ENCODE data around the gene HOXD3. TPM values are rescaled to one million over a fixed set of nuclear protein-coding genes. Genes with fewer than 3 reads are reported as not detected.

Gene HOXD3
- total RNA-seq, 4 donors from 2014 or later: 0.56 to 3.1 (median 1.7) TPM; not detected in 1

DNA sequence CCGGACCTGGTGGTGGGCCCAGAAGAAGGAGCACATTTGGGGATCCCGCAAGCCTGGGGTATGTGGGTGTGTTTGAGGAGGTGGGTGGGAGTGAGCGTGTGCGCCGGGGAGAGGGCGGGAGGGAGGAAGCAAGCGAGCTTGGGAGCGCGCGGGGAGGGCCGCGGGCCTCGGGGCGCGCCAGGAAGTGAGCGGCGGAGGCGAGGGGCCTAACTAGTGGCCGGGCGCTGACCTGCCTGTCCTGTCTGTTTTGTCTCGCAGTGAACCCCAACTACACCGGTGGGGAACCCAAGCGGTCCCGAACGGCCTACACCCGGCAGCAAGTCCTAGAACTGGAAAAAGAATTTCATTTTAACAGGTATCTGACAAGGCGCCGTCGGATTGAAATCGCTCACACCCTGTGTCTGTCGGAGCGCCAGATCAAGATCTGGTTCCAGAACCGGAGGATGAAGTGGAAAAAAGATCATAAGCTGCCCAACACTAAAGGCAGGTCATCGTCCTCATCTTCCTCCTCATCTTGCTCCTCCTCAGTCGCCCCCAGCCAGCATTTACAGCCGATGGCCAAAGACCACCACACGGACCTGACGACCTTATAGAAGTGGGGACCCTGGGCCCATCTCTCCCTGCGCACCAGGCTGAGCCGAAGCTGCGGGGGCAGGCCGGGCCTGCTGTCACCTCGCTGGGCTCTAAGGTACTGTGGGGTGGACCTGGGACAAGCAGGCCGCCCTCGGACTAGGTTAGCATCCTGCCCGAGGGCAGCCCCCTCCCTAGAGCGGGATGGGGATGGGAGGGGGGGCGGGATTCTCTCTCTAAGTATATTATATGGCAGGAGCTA, 4.5 kb upstream of the HOXD3 start:
- WGBS, 2 donors: 50 to 54% methylated on average over 48 of the region's 48 CpGs
- TF ChIP-seq, protein P1, sequence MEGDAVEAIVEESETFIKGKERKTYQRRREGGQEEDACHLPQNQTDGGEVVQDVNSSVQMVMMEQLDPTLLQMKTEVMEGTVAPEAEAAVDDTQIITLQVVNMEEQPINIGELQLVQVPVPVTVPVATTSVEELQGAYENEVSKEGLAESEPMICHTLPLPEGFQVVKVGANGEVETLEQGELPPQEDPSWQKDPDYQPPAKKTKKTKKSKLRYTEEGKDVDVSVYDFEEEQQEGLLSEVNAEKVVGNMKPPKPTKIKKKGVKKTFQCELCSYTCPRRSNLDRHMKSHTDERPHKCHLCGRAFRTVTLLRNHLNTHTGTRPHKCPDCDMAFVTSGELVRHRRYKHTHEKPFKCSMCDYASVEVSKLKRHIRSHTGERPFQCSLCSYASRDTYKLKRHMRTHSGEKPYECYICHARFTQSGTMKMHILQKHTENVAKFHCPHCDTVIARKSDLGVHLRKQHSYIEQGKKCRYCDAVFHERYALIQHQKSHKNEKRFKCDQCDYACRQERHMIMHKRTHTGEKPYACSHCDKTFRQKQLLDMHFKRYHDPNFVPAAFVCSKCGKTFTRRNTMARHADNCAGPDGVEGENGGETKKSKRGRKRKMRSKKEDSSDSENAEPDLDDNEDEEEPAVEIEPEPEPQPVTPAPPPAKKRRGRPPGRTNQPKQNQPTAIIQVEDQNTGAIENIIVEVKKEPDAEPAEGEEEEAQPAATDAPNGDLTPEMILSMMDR (IDR thresholded peaks at IDR 0.05): no peak
- TF ChIP-seq POLR2A (IDR thresholded peaks at IDR 0.05): no peak
- peak in 1 of 2 donors; percentile 75 for DNase-seq (ENCODE audit: low spot score in 2 of 2)
- intact Hi-C loops (cut with DNase I; ENCODE audit: low total_unique reads): no loop called here
- H3K4me3 ChIP-seq (ENCODE audit: low read depth, poor library complexity, severe bottlenecking): no peak overlapping the region

DNA sequence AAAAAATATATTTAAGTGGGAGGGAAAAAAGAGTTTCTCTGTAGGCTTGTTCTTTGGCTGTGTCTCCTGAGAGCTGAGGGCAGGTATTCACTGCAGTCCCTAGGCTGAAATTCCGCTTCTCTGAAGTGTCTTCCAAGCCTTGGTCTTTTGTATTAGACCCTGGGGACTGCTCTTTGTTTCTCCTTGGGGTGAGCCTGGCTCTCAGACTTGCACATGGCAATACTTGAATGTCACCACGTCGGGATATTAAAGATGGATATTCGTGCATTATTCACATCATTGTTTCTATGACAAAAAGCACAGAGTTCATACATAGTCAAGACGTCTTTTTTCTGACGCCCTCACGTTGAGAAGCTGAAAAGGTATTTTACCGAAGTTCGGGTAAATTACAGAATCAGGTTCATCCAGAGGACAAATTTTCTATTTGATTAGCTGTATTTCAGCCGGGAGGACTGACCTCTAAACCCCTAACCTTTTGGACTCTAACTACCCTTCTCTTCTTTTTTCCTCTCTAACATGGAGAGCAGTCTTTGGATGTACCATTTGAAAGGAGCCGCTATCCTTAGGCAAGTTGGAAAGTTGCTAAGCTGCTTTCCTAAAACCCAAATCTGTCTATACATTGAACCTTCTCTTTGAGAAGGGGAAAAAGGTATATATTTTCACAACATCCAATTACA, 2.4 kb upstream of the HOXD3 start:
- TF ChIP-seq POLR2A (IDR thresholded peaks at IDR 0.05): no peak
- TF ChIP-seq, protein P1 (IDR thresholded peaks at IDR 0.05): no peak
- 66 to 71% methylated on average over 11 of the region's 11 CpGs for WGBS, 2 donors
- no peak for DNase-seq (ENCODE audit: low spot score in 2 of 2)
- intact Hi-C loops (cut with DNase I; ENCODE audit: low total_unique reads): no loop called here
- H3K4me3 ChIP-seq (ENCODE audit: low read depth, poor library complexity, severe bottlenecking): no peak overlapping the region

DNA sequence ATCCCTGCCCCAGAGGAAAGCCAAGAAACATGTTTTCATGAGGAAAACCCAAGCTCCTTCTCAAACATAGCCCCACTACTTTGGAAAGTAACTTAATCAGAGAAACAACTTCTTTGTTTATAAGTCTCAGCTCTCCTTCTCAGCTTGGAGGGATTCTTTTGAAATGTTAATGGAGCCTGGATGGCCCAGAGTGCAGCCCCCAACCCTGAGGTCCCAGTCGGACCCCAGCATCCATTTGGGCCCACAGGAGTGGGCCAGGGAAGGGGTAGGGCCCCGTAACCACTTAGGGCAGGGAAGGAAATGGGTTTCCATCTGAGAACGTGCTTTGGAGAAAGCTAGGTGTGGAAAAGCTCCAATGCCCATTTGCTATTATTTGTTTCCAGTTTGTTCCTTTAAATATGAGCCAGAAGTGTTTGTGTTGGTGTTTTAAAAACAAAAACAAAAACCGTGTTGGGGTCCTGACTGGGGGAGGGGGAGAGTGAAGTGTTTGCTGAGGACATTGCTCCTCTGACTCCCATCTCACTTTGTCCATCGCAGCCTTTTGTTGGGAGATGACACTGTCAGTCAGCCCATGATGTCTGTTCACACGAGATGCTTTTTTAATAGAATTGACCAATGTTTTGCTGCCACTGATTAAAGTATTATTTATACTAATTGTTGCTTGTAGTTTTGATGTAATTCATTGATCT, 1.6 kb upstream of the HOXD3 start:
- intact Hi-C loops (cut with DNase I; ENCODE audit: low total_unique reads): no loop called here
- no peak for DNase-seq (ENCODE audit: low spot score in 2 of 2)
- 62 to 64% methylated on average over 6 of the region's 6 CpGs for WGBS, 2 donors
- TF ChIP-seq, protein P1 (IDR thresholded peaks at IDR 0.05): no peak
- TF ChIP-seq POLR2A (IDR thresholded peaks at IDR 0.05): no peak
- H3K4me3 ChIP-seq (ENCODE audit: low read depth, poor library complexity, severe bottlenecking): no peak overlapping the region

DNA sequence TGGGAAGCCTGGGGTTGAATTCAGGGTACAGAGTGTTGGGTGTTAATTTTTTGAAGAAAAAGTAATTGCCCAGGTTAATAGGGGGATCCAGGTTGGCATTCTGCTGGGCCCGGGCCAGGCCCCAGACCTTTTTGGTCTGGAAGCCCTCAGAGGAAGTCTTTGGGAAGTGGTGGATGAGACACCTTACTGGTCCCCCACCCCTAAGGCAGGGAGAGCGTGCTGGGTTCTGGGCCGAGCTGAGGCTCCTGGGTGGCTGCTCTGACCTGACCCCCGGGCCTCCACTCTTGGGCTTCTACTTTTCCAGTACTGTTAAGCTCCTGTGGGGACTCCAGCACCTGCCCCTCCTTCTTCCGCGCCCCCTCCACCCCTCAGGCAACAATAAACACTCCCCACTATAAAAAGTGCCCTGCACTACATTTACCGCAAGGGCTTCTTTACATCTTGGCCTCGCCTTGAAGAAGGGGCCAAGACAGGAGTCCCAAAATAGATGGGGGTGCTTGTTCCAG, 753 bp upstream of the HOXD3 start:
- intact Hi-C loops (cut with DNase I; ENCODE audit: low total_unique reads): no loop called here
- TF ChIP-seq, protein P1 (IDR thresholded peaks at IDR 0.05): no peak
- no peak for TF ChIP-seq POLR2A (IDR thresholded peaks at IDR 0.05)
- H3K4me3 ChIP-seq (ENCODE audit: low read depth, poor library complexity, severe bottlenecking): no peak overlapping the region
- DNase-seq (ENCODE audit: low spot score in 2 of 2): peak in 1 of 2 donors; percentile 73
- WGBS, 2 donors: 69% methylated on average over 8 of the region's 8 CpGs

DNA sequence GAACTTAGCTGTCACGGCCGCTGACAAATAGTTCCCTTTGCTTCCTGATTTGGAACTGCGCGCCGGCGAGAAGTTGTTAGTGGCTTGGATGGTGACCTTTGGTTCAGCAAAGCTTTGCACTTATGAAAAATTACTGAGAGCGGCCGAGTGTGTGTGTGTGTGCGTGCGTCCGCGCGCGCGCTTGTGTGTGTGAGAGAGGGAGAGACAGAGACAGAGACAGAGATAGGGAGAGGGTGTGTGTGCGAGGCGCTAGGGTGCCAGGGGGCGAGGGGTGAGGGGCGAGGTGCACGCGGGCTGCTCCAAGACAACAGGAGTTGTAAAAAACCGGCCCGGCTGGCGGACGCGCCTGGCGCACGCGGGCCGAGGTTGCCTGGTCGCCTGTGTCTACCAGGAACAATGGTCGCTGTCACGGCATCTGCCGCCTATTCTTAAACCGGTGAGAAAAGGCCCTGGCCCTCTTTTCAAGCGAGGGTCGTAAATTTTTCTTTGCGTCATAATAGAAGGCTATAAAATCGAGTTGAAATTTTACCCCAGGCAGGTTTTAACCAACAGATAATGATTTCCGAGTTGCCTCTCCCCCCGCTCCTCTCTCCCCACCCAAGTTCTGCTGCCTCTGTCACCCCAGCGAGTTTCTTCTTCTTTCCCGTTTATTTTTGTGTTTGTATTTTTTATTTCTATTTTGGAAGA, 535 bp downstream of the HOXD3 start:
- 12 to 20% methylated on average over 43 of the region's 43 CpGs for WGBS, 2 donors
- intact Hi-C loops (cut with DNase I; ENCODE audit: low total_unique reads): no loop called here
- no peak for TF ChIP-seq POLR2A (IDR thresholded peaks at IDR 0.05)
- TF ChIP-seq, protein P1 (IDR thresholded peaks at IDR 0.05): no peak
- H3K4me3 ChIP-seq (ENCODE audit: low read depth, poor library complexity, severe bottlenecking): no peak overlapping the region
- DNase-seq (ENCODE audit: low spot score in 2 of 2): peak in 1 of 2 donors; percentile 79

All from lower leg skin (tissue), 4 donors.